H1 (cell line): Measurements from ENCODE around the gene OR14A16. TPM values are rescaled to one million over a fixed set of nuclear protein-coding genes. Genes with fewer than 3 reads are reported as not detected.

Experiments
- CTCF ChIA-PET: fragments of 300-600 bp; sonication (Branson Sonifier 250); formaldehyde crosslinking; loops from one replicate; lab custom pipeline; 2021; ENCODE audit not compliant: partially characterized antibody; lab: Charles Lee
- POLR2A ChIA-PET: fragments of 300-600 bp; sonication (Branson Sonifier 250); formaldehyde crosslinking; loops from one replicate; lab custom pipeline; 2021; ENCODE audit warnings: inconsistent platforms; ENCODE audit not compliant: partially characterized antibody; lab: Charles Lee
- DNase-seq, 2 experiments: peaks; one replicate each; pipeline versions ENCODE4 v3.0.0 to v3.0.0-alpha.2; 2010 to 2022; ENCODE audit warnings: low spot score in 2 of 2, low read depth in 1 of 2, mixed read lengths in 1 of 2
- FAIRE-seq: peaks from 2 replicates; lab custom pipeline; 2011; peaks lifted over from hg19 to GRCh38; lab: Jason Lieb, UNC
- H2AFZ ChIP-seq: 2 replicates; pipeline ENCODE4 v1.8.1; 2012; ENCODE audit warnings: low read length, inconsistent platforms
- H2AK5ac ChIP-seq: 2 replicates; pipeline ENCODE4 v1.6.1; 2013; ENCODE audit warnings: low read depth, low read length
- H2BK120ac ChIP-seq: replicated peaks from 2 replicates; pipeline ENCODE3; 2013; ENCODE audit warnings: low read depth, low read length, inconsistent platforms
- H2BK12ac ChIP-seq: 2 replicates; pipeline ENCODE4 v1.6.1; 2013; ENCODE audit warnings: low read depth, low read length
- H2BK15ac ChIP-seq: 2 replicates; pipeline ENCODE4 v1.6.1; 2013; ENCODE audit warnings: low read length
- H2BK20ac ChIP-seq: 2 replicates; pipeline ENCODE4 v1.6.1; 2013; ENCODE audit warnings: low read length
- H2BK5ac ChIP-seq: 2 replicates; pipeline ENCODE4 v1.6.1; 2013; ENCODE audit warnings: low read depth, low read length
- H3K14ac ChIP-seq: 2 replicates; pipeline ENCODE4 v1.6.1; 2013; ENCODE audit warnings: inconsistent platforms; ENCODE audit not compliant: insufficient read length
- H3K18ac ChIP-seq: 2 replicates; pipeline ENCODE4 v1.6.1; 2013; ENCODE audit warnings: low read length; ENCODE audit errors: extremely low read depth
- H3K23ac ChIP-seq: 2 replicates; pipeline ENCODE4 v1.6.1; 2013; ENCODE audit warnings: inconsistent platforms; ENCODE audit not compliant: insufficient read length
- H3K23me2 ChIP-seq: 2 replicates; pipeline ENCODE4 v1.6.1; 2013; ENCODE audit warnings: low read depth, low read length
- H3K27ac ChIP-seq: 2 replicates; pipeline ENCODE4 v1.6.1; 2011; ENCODE audit warnings: low read depth, low read length, inconsistent platforms
- H3K27me3 ChIP-seq, 4 experiments: replicated peaks in 1 of 4; 1 replicate in 1 of 4; 2 replicates in 3 of 4; pipeline versions ENCODE4 v1.6.1 to v1.8.1; 2011 to 2013; ENCODE audit warnings: low read length in 3 of 4, mild to moderate bottlenecking in 3 of 4, inconsistent platforms in 2 of 4, mixed read lengths in 2 of 4, moderate library complexity in 1 of 4; ENCODE audit not compliant: control insufficient read depth in 3 of 4, insufficient read depth in 3 of 4; ENCODE audit errors: extremely low read depth in 1 of 4
- H3K36me3 ChIP-seq, 4 experiments: 2 replicates each; pipeline versions ENCODE4 v1.6.1 to v1.8.1; 2011 to 2013; ENCODE audit warnings: mild to moderate bottlenecking in 4 of 4, low read length in 3 of 4, moderate library complexity in 2 of 4, control low read depth in 1 of 4, inconsistent platforms in 1 of 4; ENCODE audit not compliant: insufficient read depth in 4 of 4, control insufficient read depth in 2 of 4
- H3K4ac ChIP-seq: replicated peaks from 2 replicates; pipeline ENCODE3; 2013; ENCODE audit warnings: low read length, low read depth, mixed read lengths, inconsistent platforms; ENCODE audit not compliant: insufficient read length
- H3K4me1 ChIP-seq, 4 experiments: replicated peaks in 1 of 4; 1 replicate in 1 of 4; 2 replicates in 3 of 4; pipeline versions ENCODE4 v1.6.1 to v1.8.1; 2011 to 2013; ENCODE audit warnings: low read length in 3 of 4, inconsistent platforms in 2 of 4, mixed read lengths in 1 of 4; ENCODE audit not compliant: insufficient read depth in 4 of 4, control insufficient read depth in 3 of 4
- H3K4me2 ChIP-seq, 2 experiments: 2 replicates each; pipeline versions ENCODE4 v1.6.1 to v1.8.1; 2011 to 2013; ENCODE audit warnings: low read depth in 2 of 2, low read length in 2 of 2, control low read depth in 1 of 2, inconsistent platforms in 1 of 2, mild to moderate bottlenecking in 1 of 2; ENCODE audit not compliant: insufficient read depth in 1 of 2
- H3K4me3 ChIP-seq, 4 experiments: fragments of 200-600, 300-600 bp in 1 of 4; sonication (generic), shearing (Covaris generic), sonication (Bioruptor Twin) in 1 of 4; 2 replicates each; pipeline versions ENCODE4 v1.5.1 to v1.8.1; 2011 to 2016; ENCODE audit warnings: low read length in 4 of 4, low read depth in 3 of 4, control low read depth in 2 of 4, inconsistent platforms in 2 of 4, mild to moderate bottlenecking in 2 of 4, mixed read lengths in 1 of 4, moderate library complexity in 1 of 4; ENCODE audit not compliant: insufficient read depth in 2 of 4; ENCODE audit errors: extremely low read depth in 1 of 4
- H3K56ac ChIP-seq: replicated peaks from 2 replicates; pipeline ENCODE3; 2013; ENCODE audit warnings: low read depth, mild to moderate bottlenecking, mixed read lengths, low read length, inconsistent platforms; ENCODE audit not compliant: insufficient read length
- H3K79me1 ChIP-seq: 2 replicates; pipeline ENCODE4 v1.6.1; 2013; ENCODE audit warnings: low read depth, low read length, control low read depth
- H3K79me2 ChIP-seq, 2 experiments: 2 replicates each; pipeline versions ENCODE4 v1.6.1 to v1.8.1; 2012 to 2013; ENCODE audit warnings: low read length in 2 of 2, mild to moderate bottlenecking in 2 of 2, inconsistent platforms in 1 of 2; ENCODE audit not compliant: insufficient read depth in 2 of 2, control insufficient read depth in 1 of 2
- H3K9ac ChIP-seq, 4 experiments: replicated peaks in 1 of 4; 1 replicate in 1 of 4; 2 replicates in 3 of 4; pipeline versions ENCODE4 v1.6.1 to v1.8.1; 2011 to 2013; ENCODE audit warnings: low read depth in 3 of 4, low read length in 3 of 4, control low read depth in 2 of 4, mild to moderate bottlenecking in 2 of 4, moderate library complexity in 2 of 4, inconsistent platforms in 1 of 4; ENCODE audit errors: extremely low read depth in 1 of 4
- H3K9me3 ChIP-seq, 2 experiments: 2 replicates each; pipeline versions ENCODE4 v1.6.1 to v1.8.1; 2012 to 2013; ENCODE audit warnings: mild to moderate bottlenecking in 2 of 2, moderate library complexity in 2 of 2, control low read depth in 1 of 2, inconsistent platforms in 1 of 2, low read depth in 1 of 2, low read length in 1 of 2, mixed read lengths in 1 of 2; ENCODE audit not compliant: insufficient read depth in 2 of 2
- H4K20me1 ChIP-seq, 2 experiments: replicated peaks in 1 of 2; 2 replicates each; pipeline versions ENCODE3 to v1.8.1; 2011 to 2013; ENCODE audit warnings: inconsistent platforms in 2 of 2, low read length in 2 of 2, mild to moderate bottlenecking in 1 of 2; ENCODE audit not compliant: insufficient read depth in 2 of 2, control insufficient read depth in 1 of 2
- H4K5ac ChIP-seq: 2 replicates; pipeline ENCODE4 v1.6.1; 2013; ENCODE audit warnings: low read length, low read depth, mixed read lengths, inconsistent platforms; ENCODE audit not compliant: insufficient read length
- H4K8ac ChIP-seq: 2 replicates; pipeline ENCODE4 v1.8.0; 2013; ENCODE audit warnings: mild to moderate bottlenecking, moderate library complexity, low read length, inconsistent platforms; ENCODE audit not compliant: insufficient read depth; ENCODE audit errors: extremely low read depth
- H4K91ac ChIP-seq: replicated peaks from 2 replicates; pipeline ENCODE3; 2013; ENCODE audit warnings: low read length, mixed read lengths, inconsistent platforms; ENCODE audit not compliant: insufficient read length
- BACH1 ChIP-seq: IDR thresholded peaks from 2 replicates; pipeline ENCODE4 v1.6.1; 2012; ENCODE audit warnings: low read length, improper control_type of control experiment
- NANOG ChIP-seq: IDR thresholded peaks from 2 replicates; pipeline ENCODE4 v1.6.1; 2011; ENCODE audit warnings: low read length, low read depth, mild to moderate bottlenecking, inconsistent platforms; ENCODE audit not compliant: insufficient read depth, poor library complexity, severe bottlenecking
- PHF8 ChIP-seq: fragments of 200-600 bp; sonication (generic); conservative IDR thresholded peaks from 2 replicates; pipeline ENCODE4 v1.7.1; 2012; ENCODE audit warnings: low read depth, mild to moderate bottlenecking, inconsistent platforms, low read length, moderate library complexity
- TAF1 ChIP-seq: IDR thresholded peaks from 2 replicates; pipeline ENCODE4 v1.6.1; 2011; ENCODE audit warnings: mild to moderate bottlenecking, low read depth, low read length
- WGBS, 2 experiments: shearing (Covaris generic) in 1 of 2; methylation state at CpG; one replicate each; pipeline versions ENCODE4 v1.1.6 to v1.1.7; 2013 to 2015; ENCODE audit warnings: low lambda C conversion rate in 2 of 2, mixed read lengths in 2 of 2, inconsistent platforms in 1 of 2, low coverage in 1 of 2, missing lambda C conversion rate in 1 of 2; ENCODE audit not compliant: insufficient replicate concordance in 2 of 2, insufficient coverage in 1 of 2, insufficient read length in 1 of 2; ENCODE audit errors: extremely low coverage in 1 of 2, missing lambda C conversion rate in 1 of 2; 5-methylcytosine and 5-hydroxymethylcytosine counted together
- polyA plus RNA-seq, 7 experiments: library from polyadenylated mRNA; depleted of rRNA in 3 of 7; stranded (reverse) in 5 of 7; unstranded in 2 of 7; fragments of >200 nt in 5 of 7; fragments of 200-250 nt in 2 of 7; gene quantifications; 1 replicate in 5 of 7; 2 replicates in 1 of 7; 4 replicates in 1 of 7; pipeline versions ENCODE4 v1.2.1 to v1.2.3, GENCODE V29; 2011 to 2013; ENCODE audit warnings: missing spikeins in 2 of 7, mixed read lengths in 2 of 7
- total RNA-seq: library from RNA; stranded (reverse); fragmentation: NEBNext Ultra II Directional; extraction: Animal tissue kit (Norgen Biotek cat#: 25700); gene quantifications from 2 replicates; pipeline ENCODE4 v1.2.1, GENCODE V29; 2021

Gene OR14A16
- total and polyA plus RNA-seq, 2 of the 8 experiments (the other 6 are each of a cell fraction or from before 2014, with no cell fraction given), result not detected

- H2BK12ac ChIP-seq, result no peak overlapping the region
- H3K27ac ChIP-seq, result no peak overlapping the region
- H3K14ac ChIP-seq, result no peak overlapping the region
- H3K27me3 ChIP-seq, result no peaks in the 10 kb centered on the region
- H3K4me2 ChIP-seq, result no peak overlapping the region
- DNase-seq, result no peak
- H2AFZ ChIP-seq, result no peak overlapping the region
- no peaks in the 10 kb centered on the region for H3K23me2 ChIP-seq
- 86% methylated on average over 9 of the region's 13 CpGs; no CpG with 5 or more reads in 1 of the 2 experiments for WGBS, 2 experiments
- H3K4me1 ChIP-seq, result no peaks in the 10 kb centered on the region
- no peaks in the 10 kb centered on the region for H4K20me1 ChIP-seq
- no peak overlapping the region for H2BK20ac ChIP-seq
- H3K4ac ChIP-seq, result no peak overlapping the region
- H2BK15ac ChIP-seq, result no peak overlapping the region
- ChIA-PET CTCF (interaction anchor here (0.7 to 0.8 kb wide), 2 partner anchors 54 to 227 kb away, joined by 3 to 4 read pairs; no protein-coding TSS in a partner anchor), POLR2A (no interaction called here)
- H3K36me3 ChIP-seq, result no peaks in the 10 kb centered on the region
- H2BK120ac ChIP-seq, result no peak overlapping the region
- no peak overlapping the region for H3K18ac ChIP-seq
- H3K4me3 ChIP-seq, result no peak overlapping the region
- no peak overlapping the region for H4K5ac ChIP-seq
- no peak overlapping the region for H2AK5ac ChIP-seq
- no peak for FAIRE-seq
- no peak overlapping the region for H2BK5ac ChIP-seq
- H4K8ac ChIP-seq, result no peak overlapping the region
- no peak overlapping the region for H3K56ac ChIP-seq
- no peak overlapping the region for H4K91ac ChIP-seq
- peaks cover 48 to 64% of the 10 kb centered on the region in 2 experiments for H3K9me3 ChIP-seq
- H3K79me1 ChIP-seq, result no peaks in the 10 kb centered on the region
- H3K9ac ChIP-seq, result no peak overlapping the region
- H3K23ac ChIP-seq, result no peak overlapping the region
- H3K79me2 ChIP-seq, result no peaks in the 10 kb centered on the region
- TF ChIP-seq PHF8 (no peak), BACH1 (no peak), NANOG (no peak), TAF1 (no peak)
These were observed 1.4 kb upstream of the OR14A16 start for GRCh38 chr1:247825362-247825761.
